H1 (cell line): ENCODE measurements around the gene GALNT2. TPM values are rescaled to one million over a fixed set of nuclear protein-coding genes. Genes with fewer than 3 reads are reported as not detected.

Source experiments
- BRCA1 ChIP-seq: IDR thresholded peaks from 2 replicates; pipeline ENCODE4 v1.6.1; 2012; ENCODE audit warnings: low read depth, low read length, improper control_type of control experiment
- CREB1 ChIP-seq: IDR thresholded peaks from 2 replicates; pipeline ENCODE4 v1.6.1; 2012; ENCODE audit warnings: inconsistent platforms
- CTBP2 ChIP-seq: IDR thresholded peaks from 2 replicates; pipeline ENCODE4 v1.7.0; 2011; ENCODE audit warnings: borderline replicate concordance, mild to moderate bottlenecking, moderate library complexity, mixed read lengths, low read length; ENCODE audit not compliant: insufficient read depth, insufficient read length
- EP300 ChIP-seq, 2 experiments: IDR thresholded peaks; 1 replicate in 1 of 2; 2 replicates in 1 of 2; pipeline ENCODE4 v1.6.1; 2011 to 2012; ENCODE audit warnings: low read depth in 2 of 2, low read length in 2 of 2, mild to moderate bottlenecking in 2 of 2, borderline replicate concordance in 1 of 2, inconsistent platforms in 1 of 2, moderate library complexity in 1 of 2
- HDAC6 ChIP-seq: IDR thresholded peaks from one replicate; pipeline ENCODE4 v1.7.1; 2012; ENCODE audit warnings: low read depth, mild to moderate bottlenecking, inconsistent platforms, low read length, moderate library complexity
- RAD21 ChIP-seq, 2 experiments: IDR thresholded peaks in 1 of 2; conservative IDR thresholded peaks in 1 of 2; 2 replicates each; pipeline ENCODE4 v1.6.1; 2011; ENCODE audit warnings: low read depth in 2 of 2, low read length in 2 of 2, improper control_type of control experiment in 1 of 2, inconsistent platforms in 1 of 2, mild to moderate bottlenecking in 1 of 2, moderate library complexity in 1 of 2
- SP4 ChIP-seq: IDR thresholded peaks from 2 replicates; pipeline ENCODE4 v1.6.1; 2012; ENCODE audit warnings: low read length, inconsistent platforms
- TAF7 ChIP-seq: optimal IDR thresholded peaks from 2 replicates; pipeline ENCODE3; 2011; ENCODE audit warnings: low read depth, mild to moderate bottlenecking, inconsistent platforms, low read length, moderate library complexity, borderline replicate concordance
- polyA plus RNA-seq, 7 experiments: library from polyadenylated mRNA; depleted of rRNA in 3 of 7; stranded (reverse) in 5 of 7; unstranded in 2 of 7; fragments of >200 nt in 5 of 7; fragments of 200-250 nt in 2 of 7; gene quantifications; 1 replicate in 5 of 7; 2 replicates in 1 of 7; 4 replicates in 1 of 7; pipeline versions ENCODE4 v1.2.1 to v1.2.3, GENCODE V29; 2011 to 2013; ENCODE audit warnings: missing spikeins in 2 of 7, mixed read lengths in 2 of 7
- total RNA-seq: library from RNA; stranded (reverse); fragmentation: NEBNext Ultra II Directional; extraction: Animal tissue kit (Norgen Biotek cat#: 25700); gene quantifications from 2 replicates; pipeline ENCODE4 v1.2.1, GENCODE V29; 2021

The GALNT2 gene
- total and polyA plus RNA-seq, 2 of the 8 experiments (the other 6 are each of a cell fraction or from before 2014, with no cell fraction given) = 34.5 to 75.3 TPM

- TF ChIP-seq HDAC6 (no peak), SP4 (no peak), RAD21 (IDR thresholded peaks at IDR 0.05 in 1 of 2, conservative IDR thresholded peaks at IDR 0.05 in 1 of 2; ENCODE audit: low read depth in 2 of 2, low read length in 2 of 2) (no peak), CREB1 (no peak), EP300 (IDR thresholded peaks at IDR 0.05; ENCODE audit: borderline replicate concordance in 1 of 2, low read depth in 2 of 2, low read length in 2 of 2) (no peak), BRCA1 (no peak), TAF7 (no peak), CTBP2 (no peak)
Measured at GRCh38 chr1:230201445-230201844, 134.4 kb downstream of the GALNT2 start (continued).
